ENCODE results near the gene KCNH8.

DNA sequence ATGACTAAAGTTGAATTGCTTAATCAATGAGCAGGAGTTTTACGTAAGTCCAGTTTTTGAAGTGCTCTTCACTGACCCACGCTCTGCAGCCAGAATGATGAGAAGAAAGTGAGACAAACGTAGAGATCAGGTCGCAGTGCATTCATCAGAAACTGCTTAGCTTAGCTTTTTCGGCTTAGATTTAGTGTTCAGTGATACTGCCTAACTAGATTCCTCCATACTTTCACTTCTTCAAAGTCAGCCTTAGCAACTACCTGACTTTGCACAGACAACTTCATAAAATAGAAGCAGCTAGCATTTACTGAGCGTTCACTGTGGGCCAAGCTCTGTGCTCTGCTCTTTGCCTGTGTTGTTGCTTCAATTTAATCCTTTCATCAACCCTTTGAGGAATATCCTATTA, 116.1 kb downstream of the KCNH8 start:
- TF ChIP-seq, protein P1, sequence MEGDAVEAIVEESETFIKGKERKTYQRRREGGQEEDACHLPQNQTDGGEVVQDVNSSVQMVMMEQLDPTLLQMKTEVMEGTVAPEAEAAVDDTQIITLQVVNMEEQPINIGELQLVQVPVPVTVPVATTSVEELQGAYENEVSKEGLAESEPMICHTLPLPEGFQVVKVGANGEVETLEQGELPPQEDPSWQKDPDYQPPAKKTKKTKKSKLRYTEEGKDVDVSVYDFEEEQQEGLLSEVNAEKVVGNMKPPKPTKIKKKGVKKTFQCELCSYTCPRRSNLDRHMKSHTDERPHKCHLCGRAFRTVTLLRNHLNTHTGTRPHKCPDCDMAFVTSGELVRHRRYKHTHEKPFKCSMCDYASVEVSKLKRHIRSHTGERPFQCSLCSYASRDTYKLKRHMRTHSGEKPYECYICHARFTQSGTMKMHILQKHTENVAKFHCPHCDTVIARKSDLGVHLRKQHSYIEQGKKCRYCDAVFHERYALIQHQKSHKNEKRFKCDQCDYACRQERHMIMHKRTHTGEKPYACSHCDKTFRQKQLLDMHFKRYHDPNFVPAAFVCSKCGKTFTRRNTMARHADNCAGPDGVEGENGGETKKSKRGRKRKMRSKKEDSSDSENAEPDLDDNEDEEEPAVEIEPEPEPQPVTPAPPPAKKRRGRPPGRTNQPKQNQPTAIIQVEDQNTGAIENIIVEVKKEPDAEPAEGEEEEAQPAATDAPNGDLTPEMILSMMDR (IDR thresholded peaks at IDR 0.05): no peak
- no peak for TF ChIP-seq POLR2A (IDR thresholded peaks at IDR 0.05)
